HEK293 (cell line): Measurements from ENCODE around the gene RPL29.
A peak's percentile ranks its signal among the peaks of the same experiment; 100 is the strongest.

ENCODE experiments used
- CTCF ChIA-PET: fragments of 350-600 bp; formaldehyde crosslinking; extraction: SDS; loops from one replicate; lab custom pipeline; 2021; ENCODE audit warnings: antibody characterized with exemption; lab: Yijun Ruan, JAX
- POLR2A ChIA-PET: fragments of 300-600 bp; formaldehyde crosslinking; extraction: SDS; loops from one replicate; lab custom pipeline; 2020; ENCODE audit warnings: antibody characterized with exemption, inconsistent platforms; lab: Yijun Ruan, JAX
- H3K27ac ChIP-seq: fragments of 200-500 bp; sonication (Bioruptor generic); 2 replicates; pipeline ENCODE4 v1.5.1; 2014; ENCODE audit warnings: low read depth, low read length, control low read depth, inconsistent platforms; ENCODE audit errors: extremely low read depth
- H3K36me3 ChIP-seq, 2 experiments: fragments of 200-500 bp in 1 of 2; sonication (Bioruptor generic) in 1 of 2; 1 replicate in 1 of 2; 2 replicates in 1 of 2; pipeline ENCODE4 v1.5.1; 2014 to 2017; ENCODE audit warnings: inconsistent platforms in 2 of 2, low read length in 2 of 2; ENCODE audit not compliant: control insufficient read depth in 2 of 2, insufficient read depth in 1 of 2
- H3K4me1 ChIP-seq: fragments of 200-500 bp; sonication (Bioruptor generic); 2 replicates; pipeline ENCODE4 v1.5.1; 2014; ENCODE audit warnings: mild to moderate bottlenecking, low read length, inconsistent platforms; ENCODE audit not compliant: control insufficient read depth, insufficient read depth
- H3K4me3 ChIP-seq: 2 replicates; pipeline ENCODE4 v1.5.1; 2011; ENCODE audit warnings: low read depth, mild to moderate bottlenecking, control low read depth, low read length, moderate library complexity
- H3K9me3 ChIP-seq: fragments of 200-500 bp; sonication (Bioruptor generic); 2 replicates; pipeline ENCODE4 v1.5.1; 2014; ENCODE audit warnings: low read depth, low read length, inconsistent platforms; ENCODE audit not compliant: control insufficient read depth, insufficient read depth
- GLIS2 ChIP-seq: fragments of 450-650 bp; formaldehyde crosslinking; IDR thresholded peaks from 2 replicates; pipeline ENCODE4 v1.5.1; 2016; ENCODE audit warnings: missing biosample characterization, missing genetic modification characterization
- SP3 ChIP-seq: fragments of 450-650 bp; formaldehyde crosslinking; IDR thresholded peaks from 2 replicates; pipeline ENCODE4 v1.5.1; 2016; ENCODE audit warnings: missing biosample characterization, missing genetic modification characterization
- ZBTB8A ChIP-seq: fragments of 450-650 bp; formaldehyde crosslinking; IDR thresholded peaks from 2 replicates; pipeline ENCODE4 v1.5.1; 2016; ENCODE audit warnings: missing biosample characterization, missing genetic modification characterization
- ZIC2 ChIP-seq: fragments of 450-650 bp; formaldehyde crosslinking; IDR thresholded peaks from 2 replicates; pipeline ENCODE4 v1.5.1; 2016; ENCODE audit warnings: missing biosample characterization, missing genetic modification characterization
- ZNF133 ChIP-seq: fragments of 450-650 bp; formaldehyde crosslinking; IDR thresholded peaks from 2 replicates; pipeline ENCODE4 v1.5.1; 2016; ENCODE audit warnings: missing biosample characterization, missing genetic modification characterization
- ZNF138 ChIP-seq: fragments of 450-650 bp; formaldehyde crosslinking; IDR thresholded peaks from 2 replicates; pipeline ENCODE4 v1.5.1; 2016; ENCODE audit warnings: missing biosample characterization, missing genetic modification characterization, borderline replicate concordance
- ZNF140 ChIP-seq: fragments of 450-650 bp; formaldehyde crosslinking; IDR thresholded peaks from 2 replicates; pipeline ENCODE4 v1.5.1; 2016; ENCODE audit warnings: missing biosample characterization, missing genetic modification characterization
- ZNF24 ChIP-seq: fragments of 450-650 bp; formaldehyde crosslinking; IDR thresholded peaks from 2 replicates; pipeline ENCODE4 v1.5.1; 2016; ENCODE audit warnings: missing biosample characterization, missing genetic modification characterization
- ZNF292 ChIP-seq: fragments of 450-650 bp; formaldehyde crosslinking; IDR thresholded peaks from 2 replicates; pipeline ENCODE4 v1.5.1; 2016; ENCODE audit warnings: low read depth, missing biosample characterization, missing genetic modification characterization, borderline replicate concordance
- ZNF350 ChIP-seq: fragments of 450-650 bp; formaldehyde crosslinking; IDR thresholded peaks from 2 replicates; pipeline ENCODE4 v1.5.0; 2017; ENCODE audit warnings: missing biosample characterization, mild to moderate bottlenecking, missing genetic modification characterization
- ZNF473 ChIP-seq: fragments of 450-650 bp; formaldehyde crosslinking; IDR thresholded peaks from 2 replicates; pipeline ENCODE4 v1.5.1; 2017; ENCODE audit warnings: missing biosample characterization, missing genetic modification characterization
- ZNF529 ChIP-seq: fragments of 450-650 bp; formaldehyde crosslinking; IDR thresholded peaks from 2 replicates; pipeline ENCODE4 v1.5.1; 2017; ENCODE audit warnings: missing genetic modification characterization, missing biosample characterization; ENCODE audit not compliant: insufficient replicate concordance
- ZNF585B ChIP-seq: fragments of 450-650 bp; formaldehyde crosslinking; IDR thresholded peaks from 2 replicates; pipeline ENCODE4 v1.5.1; 2016; ENCODE audit warnings: missing biosample characterization, missing genetic modification characterization
- ZNF610 ChIP-seq: fragments of 450-650 bp; formaldehyde crosslinking; IDR thresholded peaks from 2 replicates; pipeline ENCODE4 v1.5.1; 2016; ENCODE audit warnings: missing biosample characterization, missing genetic modification characterization, borderline replicate concordance
- TF ChIP-seq, protein P1 (sequence below): fragments of 450-650 bp; formaldehyde crosslinking; IDR thresholded peaks from 2 replicates; pipeline ENCODE4 v1.5.1; 2016; ENCODE audit warnings: missing biosample characterization, missing genetic modification characterization
- TF ChIP-seq, protein P2 (sequence below): fragments of 450-650 bp; formaldehyde crosslinking; IDR thresholded peaks from 2 replicates; pipeline ENCODE4 v1.5.1; 2016; ENCODE audit warnings: missing biosample characterization, missing genetic modification characterization
- TF ChIP-seq, protein P3 (sequence below): fragments of 450-650 bp; formaldehyde crosslinking; IDR thresholded peaks from 2 replicates; pipeline ENCODE4 v1.5.1; 2017; ENCODE audit warnings: missing biosample characterization, missing genetic modification characterization
- TF ChIP-seq, protein P4 (sequence below): fragments of 450-650 bp; formaldehyde crosslinking; IDR thresholded peaks from 2 replicates; pipeline ENCODE4 v1.5.1; 2016; ENCODE audit warnings: missing biosample characterization, missing genetic modification characterization

RPL29 gene

DNA sequence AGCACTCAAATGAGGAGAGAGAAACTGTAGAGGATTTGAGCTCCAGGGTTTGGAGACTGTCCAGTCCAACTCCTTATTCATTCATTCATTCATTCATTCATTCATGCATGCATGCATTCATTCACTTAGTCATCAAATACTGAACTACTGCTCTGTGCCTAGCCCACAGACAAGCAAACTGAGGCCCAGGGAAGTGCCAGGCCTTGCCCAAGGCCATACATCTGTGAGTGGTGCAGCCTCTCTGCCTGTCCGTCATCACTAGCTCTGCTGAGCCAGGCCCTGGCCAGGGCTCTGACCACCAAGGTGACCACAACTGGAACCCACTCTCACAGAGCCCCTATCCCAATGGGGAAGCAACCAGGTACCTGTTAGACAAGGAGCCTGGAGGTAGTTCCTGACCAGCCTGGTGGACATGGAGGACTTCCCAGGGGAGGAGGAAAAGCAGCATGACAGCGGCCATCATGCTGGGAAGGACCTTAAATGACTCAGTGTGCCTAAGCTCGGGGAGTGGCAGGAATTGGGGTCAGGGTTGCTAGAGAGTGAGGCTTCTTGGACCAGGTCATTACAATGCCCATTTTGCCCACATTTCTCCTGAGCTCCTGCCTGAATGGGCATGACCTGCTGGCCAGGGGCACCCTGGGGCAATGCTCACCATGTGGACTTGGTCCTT, 27.5 kb upstream of the RPL29 start:
- Histone ChIP-seq H3K4me1 (peaks cover 5% of the 10 kb centered on the region), H3K36me3 (no peaks in the 10 kb centered on the region), H3K4me3 (no peak overlapping the region)
- ChIA-PET CTCF (interaction anchor here (0.5 to 1.2 kb wide), 3 partner anchors 12 to 49 kb away, joined by 3 to 4 read pairs (median 3); no protein-coding TSS in a partner anchor), POLR2A (no interaction called here)
- TF ChIP-seq ZNF24 (tag by site-specific recombination), result peak; percentile 91
- TF ChIP-seq ZNF473 (tag by site-specific recombination), result no peak
- TF ChIP-seq ZNF133 (tag by site-specific recombination), result no peak
- TF ChIP-seq, all 188 proteins: peak for 1
- Histone ChIP-seq H3K27ac (no peak overlapping the region), H3K9me3 (no peaks in the 10 kb centered on the region)

DNA sequence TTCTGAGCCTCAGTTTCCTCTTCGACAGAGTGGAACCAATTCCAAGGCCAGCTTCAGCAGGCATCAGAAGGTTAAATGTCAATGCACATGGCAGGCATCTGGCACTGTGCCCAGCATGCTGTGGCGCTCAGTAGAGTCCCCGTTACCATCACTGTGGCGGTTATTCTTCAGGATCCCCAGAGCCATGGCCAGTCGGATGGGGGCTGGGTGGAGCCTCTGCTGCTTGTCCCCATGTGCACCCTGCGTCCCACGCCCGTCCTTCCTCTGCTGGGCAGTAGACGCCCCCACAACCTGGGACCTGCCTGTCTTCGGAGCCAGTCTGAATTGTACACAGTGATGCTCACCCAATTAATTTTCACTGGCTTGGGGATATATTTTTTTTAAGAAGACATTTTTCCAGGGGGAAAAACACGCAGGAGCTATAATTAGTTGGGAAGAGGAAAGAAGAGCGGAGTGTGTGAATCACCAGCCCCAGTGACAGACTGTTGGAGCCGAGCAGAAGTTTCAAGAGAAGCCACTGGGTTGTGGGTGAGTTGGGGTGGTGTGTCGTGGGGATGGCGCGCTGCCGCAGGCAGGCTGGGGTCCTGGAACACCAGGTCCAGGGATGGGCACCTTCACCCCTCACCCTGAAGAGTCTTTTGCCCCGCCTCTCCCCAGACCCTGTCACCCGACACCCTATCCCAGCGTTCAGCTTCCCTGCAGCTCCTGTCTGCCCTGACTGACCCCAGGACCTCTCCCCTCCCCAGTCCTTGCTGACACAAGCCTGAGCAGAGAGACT, 26.8 kb upstream of the RPL29 start:
- H3K4me1 ChIP-seq, result peaks cover 5% of the 10 kb centered on the region
- ChIA-PET CTCF (interaction anchor here (0.5 to 1.2 kb wide), 2 partner anchors 21 to 48 kb away, joined by 3 to 4 read pairs; no protein-coding TSS in a partner anchor), POLR2A (interaction anchor here (0.9 to 1.3 kb wide), 2 partner anchors 24 to 30 kb away, joined by 3 read pairs; no protein-coding TSS in a partner anchor)
- H3K36me3 ChIP-seq, result no peaks in the 10 kb centered on the region
- 0 out of 2 replicates have a peak overlapping the region, but pooled peaks have one; percentile 24 for H3K27ac ChIP-seq
- 0 out of 2 replicates have a peak, but pooled peaks have one; percentile 4 for TF ChIP-seq ZBTB8A
- no peak for TF ChIP-seq SP3 (tag by site-specific recombination)
- TF ChIP-seq ZNF610, result peak; percentile 83; the same call in 1 of the 2 replicates
- H3K4me3 ChIP-seq, result no peak overlapping the region
- H3K9me3 ChIP-seq, result no peaks in the 10 kb centered on the region

DNA sequence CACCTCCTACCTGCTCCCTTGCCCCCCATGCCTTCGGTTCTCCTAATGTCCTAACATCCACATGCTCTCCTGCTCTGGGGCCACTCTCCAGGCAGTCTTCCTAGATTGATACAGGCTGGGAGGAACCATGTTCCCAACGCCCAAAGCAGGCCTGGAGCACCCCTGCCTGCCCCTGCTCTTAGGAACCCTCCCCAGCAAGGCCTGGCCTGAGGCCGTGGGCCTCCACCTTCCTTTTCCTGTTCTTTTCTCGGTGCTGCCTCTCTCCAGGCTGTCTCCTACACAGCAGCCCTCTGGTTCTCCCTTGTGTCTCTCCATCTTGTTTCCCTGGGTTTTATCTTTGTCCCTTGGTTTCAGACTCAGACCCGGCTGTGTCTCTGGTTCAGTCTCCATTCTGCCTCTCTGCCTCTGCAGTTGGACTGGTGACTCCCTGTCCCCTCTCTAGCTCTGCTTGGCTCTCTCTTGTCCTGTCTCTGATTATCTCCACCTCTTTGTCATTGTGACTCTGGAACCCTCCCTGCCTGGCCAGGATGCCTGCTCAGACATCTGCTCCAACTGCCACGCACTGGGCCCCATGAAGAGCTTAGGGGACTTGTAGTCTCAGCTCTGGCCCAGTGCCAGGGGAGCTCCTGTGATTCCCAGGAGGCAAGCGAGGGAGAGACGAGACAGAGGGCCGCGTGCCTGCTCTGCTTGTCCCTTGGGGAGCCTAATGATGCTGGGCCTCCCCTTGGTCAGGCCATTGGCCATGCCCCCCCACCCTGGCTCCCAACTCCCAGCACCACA, 26.0 kb upstream of the RPL29 start:
- CTCF ChIA-PET, result no interaction called here
- no peak overlapping the region for H3K4me3 ChIP-seq
- H3K9me3 ChIP-seq, result no peaks in the 10 kb centered on the region
- POLR2A ChIA-PET, result interaction anchor here (0.9 to 1.3 kb wide), 2 partner anchors 25 to 29 kb away, joined by 3 read pairs; no protein-coding TSS in a partner anchor
- no peaks in the 10 kb centered on the region for H3K36me3 ChIP-seq
- H3K4me1 ChIP-seq, result peaks cover 5% of the 10 kb centered on the region
- 0 out of 2 replicates have a peak overlapping the region, but pooled peaks have one; percentile 24 for H3K27ac ChIP-seq
- no peak for TF ChIP-seq ZNF350
- TF ChIP-seq, protein P1, sequence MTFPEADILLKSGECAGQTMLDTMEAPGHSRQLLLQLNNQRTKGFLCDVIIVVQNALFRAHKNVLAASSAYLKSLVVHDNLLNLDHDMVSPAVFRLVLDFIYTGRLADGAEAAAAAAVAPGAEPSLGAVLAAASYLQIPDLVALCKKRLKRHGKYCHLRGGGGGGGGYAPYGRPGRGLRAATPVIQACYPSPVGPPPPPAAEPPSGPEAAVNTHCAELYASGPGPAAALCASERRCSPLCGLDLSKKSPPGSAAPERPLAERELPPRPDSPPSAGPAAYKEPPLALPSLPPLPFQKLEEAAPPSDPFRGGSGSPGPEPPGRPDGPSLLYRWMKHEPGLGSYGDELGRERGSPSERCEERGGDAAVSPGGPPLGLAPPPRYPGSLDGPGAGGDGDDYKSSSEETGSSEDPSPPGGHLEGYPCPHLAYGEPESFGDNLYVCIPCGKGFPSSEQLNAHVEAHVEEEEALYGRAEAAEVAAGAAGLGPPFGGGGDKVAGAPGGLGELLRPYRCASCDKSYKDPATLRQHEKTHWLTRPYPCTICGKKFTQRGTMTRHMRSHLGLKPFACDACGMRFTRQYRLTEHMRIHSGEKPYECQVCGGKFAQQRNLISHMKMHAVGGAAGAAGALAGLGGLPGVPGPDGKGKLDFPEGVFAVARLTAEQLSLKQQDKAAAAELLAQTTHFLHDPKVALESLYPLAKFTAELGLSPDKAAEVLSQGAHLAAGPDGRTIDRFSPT (tag by site-specific recombination), result no peak
- TF ChIP-seq, protein P2, sequence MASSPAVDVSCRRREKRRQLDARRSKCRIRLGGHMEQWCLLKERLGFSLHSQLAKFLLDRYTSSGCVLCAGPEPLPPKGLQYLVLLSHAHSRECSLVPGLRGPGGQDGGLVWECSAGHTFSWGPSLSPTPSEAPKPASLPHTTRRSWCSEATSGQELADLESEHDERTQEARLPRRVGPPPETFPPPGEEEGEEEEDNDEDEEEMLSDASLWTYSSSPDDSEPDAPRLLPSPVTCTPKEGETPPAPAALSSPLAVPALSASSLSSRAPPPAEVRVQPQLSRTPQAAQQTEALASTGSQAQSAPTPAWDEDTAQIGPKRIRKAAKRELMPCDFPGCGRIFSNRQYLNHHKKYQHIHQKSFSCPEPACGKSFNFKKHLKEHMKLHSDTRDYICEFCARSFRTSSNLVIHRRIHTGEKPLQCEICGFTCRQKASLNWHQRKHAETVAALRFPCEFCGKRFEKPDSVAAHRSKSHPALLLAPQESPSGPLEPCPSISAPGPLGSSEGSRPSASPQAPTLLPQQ, result 0 out of 2 replicates have a peak, but pooled peaks have one; percentile 35
- 0 out of 2 replicates have a peak, but pooled peaks have one; percentile 7 for TF ChIP-seq ZBTB8A
- TF ChIP-seq ZNF140 (tag by site-specific recombination), result peak; percentile 42; the same call in 1 of the 2 replicates
- TF ChIP-seq ZNF138 (tag by site-specific recombination), result no peak
- TF ChIP-seq GLIS2 (tag by site-specific recombination), result peak; percentile 22; the same call in 1 of the 2 replicates
- TF ChIP-seq ZIC2 (tag by site-specific recombination), result peak; percentile 57
- TF ChIP-seq ZNF529 (tag by site-specific recombination), result no peak
- TF ChIP-seq, protein P3, sequence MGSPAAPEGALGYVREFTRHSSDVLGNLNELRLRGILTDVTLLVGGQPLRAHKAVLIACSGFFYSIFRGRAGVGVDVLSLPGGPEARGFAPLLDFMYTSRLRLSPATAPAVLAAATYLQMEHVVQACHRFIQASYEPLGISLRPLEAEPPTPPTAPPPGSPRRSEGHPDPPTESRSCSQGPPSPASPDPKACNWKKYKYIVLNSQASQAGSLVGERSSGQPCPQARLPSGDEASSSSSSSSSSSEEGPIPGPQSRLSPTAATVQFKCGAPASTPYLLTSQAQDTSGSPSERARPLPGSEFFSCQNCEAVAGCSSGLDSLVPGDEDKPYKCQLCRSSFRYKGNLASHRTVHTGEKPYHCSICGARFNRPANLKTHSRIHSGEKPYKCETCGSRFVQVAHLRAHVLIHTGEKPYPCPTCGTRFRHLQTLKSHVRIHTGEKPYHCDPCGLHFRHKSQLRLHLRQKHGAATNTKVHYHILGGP, result no peak
- no peak for TF ChIP-seq ZNF292 (tag by site-specific recombination)
- TF ChIP-seq ZNF585B (tag by site-specific recombination), result no peak
- TF ChIP-seq, protein P4, sequence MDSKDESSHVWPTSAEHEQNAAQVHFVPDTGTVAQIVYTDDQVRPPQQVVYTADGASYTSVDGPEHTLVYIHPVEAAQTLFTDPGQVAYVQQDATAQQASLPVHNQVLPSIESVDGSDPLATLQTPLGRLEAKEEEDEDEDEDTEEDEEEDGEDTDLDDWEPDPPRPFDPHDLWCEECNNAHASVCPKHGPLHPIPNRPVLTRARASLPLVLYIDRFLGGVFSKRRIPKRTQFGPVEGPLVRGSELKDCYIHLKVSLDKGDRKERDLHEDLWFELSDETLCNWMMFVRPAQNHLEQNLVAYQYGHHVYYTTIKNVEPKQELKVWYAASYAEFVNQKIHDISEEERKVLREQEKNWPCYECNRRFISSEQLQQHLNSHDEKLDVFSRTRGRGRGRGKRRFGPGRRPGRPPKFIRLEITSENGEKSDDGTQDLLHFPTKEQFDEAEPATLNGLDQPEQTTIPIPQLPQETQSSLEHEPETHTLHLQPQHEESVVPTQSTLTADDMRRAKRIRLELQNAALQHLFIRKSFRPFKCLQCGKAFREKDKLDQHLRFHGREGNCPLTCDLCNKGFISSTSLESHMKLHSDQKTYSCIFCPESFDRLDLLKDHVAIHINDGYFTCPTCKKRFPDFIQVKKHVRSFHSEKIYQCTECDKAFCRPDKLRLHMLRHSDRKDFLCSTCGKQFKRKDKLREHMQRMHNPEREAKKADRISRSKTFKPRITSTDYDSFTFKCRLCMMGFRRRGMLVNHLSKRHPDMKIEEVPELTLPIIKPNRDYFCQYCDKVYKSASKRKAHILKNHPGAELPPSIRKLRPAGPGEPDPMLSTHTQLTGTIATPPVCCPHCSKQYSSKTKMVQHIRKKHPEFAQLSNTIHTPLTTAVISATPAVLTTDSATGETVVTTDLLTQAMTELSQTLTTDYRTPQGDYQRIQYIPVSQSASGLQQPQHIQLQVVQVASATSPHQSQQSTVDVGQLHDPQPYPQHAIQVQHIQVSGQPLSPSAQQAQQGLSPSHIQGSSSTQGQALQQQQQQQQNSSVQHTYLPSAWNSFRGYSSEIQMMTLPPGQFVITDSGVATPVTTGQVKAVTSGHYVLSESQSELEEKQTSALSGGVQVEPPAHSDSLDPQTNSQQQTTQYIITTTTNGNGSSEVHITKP (tag by site-specific recombination), result peak; percentile 40; the same call in 1 of the 2 replicates
